Parathyroid adenoma (tissue), 2 donors: Measurements from ENCODE around the gene GAL.

Source experiments
- H2AFZ ChIP-seq: fragments of 300-600 bp; sonication (generic); one replicate; pipeline ENCODE4 v1.7.0; 2017; ENCODE audit warnings: antibody characterized with exemption, mild to moderate bottlenecking
- H3K27ac ChIP-seq: fragments of 300-600 bp; sonication (generic); one replicate; pipeline ENCODE4 v1.7.0; 2017
- H3K27me3 ChIP-seq: fragments of 300-600 bp; sonication (generic); one replicate; pipeline ENCODE4 v1.7.0; 2017; ENCODE audit warnings: low read length; ENCODE audit not compliant: control insufficient read depth, insufficient read depth
- H3K36me3 ChIP-seq: fragments of 300-600 bp; sonication (generic); one replicate; pipeline ENCODE4 v1.7.0; 2017; ENCODE audit warnings: low read length; ENCODE audit not compliant: control insufficient read depth, insufficient read depth
- H3K4me1 ChIP-seq: fragments of 300-600 bp; sonication (generic); one replicate; pipeline ENCODE4 v1.7.0; 2017; ENCODE audit warnings: control low read depth
- H3K4me2 ChIP-seq: fragments of 300-600 bp; sonication (generic); one replicate; pipeline ENCODE4 v1.7.0; 2017; ENCODE audit warnings: low read length
- H3K4me3 ChIP-seq: fragments of 300-600 bp; sonication (generic); one replicate; pipeline ENCODE4 v1.7.0; 2017; ENCODE audit warnings: low read depth, low read length
- H3K79me2 ChIP-seq: fragments of 300-600 bp; sonication (generic); one replicate; pipeline ENCODE4 v1.7.0; 2017; ENCODE audit warnings: control low read depth
- H3K9ac ChIP-seq: fragments of 300-600 bp; sonication (generic); one replicate; pipeline ENCODE4 v1.7.0; 2017; ENCODE audit warnings: mild to moderate bottlenecking
- H3K9me3 ChIP-seq: fragments of 300-600 bp; sonication (generic); one replicate; pipeline ENCODE4 v1.7.0; 2017; ENCODE audit warnings: low read length; ENCODE audit not compliant: control insufficient read depth
- CTCF ChIP-seq: fragments of 300-600 bp; sonication (generic); IDR thresholded peaks from one replicate; pipeline ENCODE4 v1.7.0; 2017; ENCODE audit warnings: antibody characterized with exemption, mild to moderate bottlenecking
- donor health status: primary hyperparathyroidism.

GAL gene

GRCh38 chr11:68658661-68659060, 25.7 kb upstream of the GAL start:
- H3K4me3 ChIP-seq, result no peak overlapping the region
- H3K79me2 ChIP-seq, result no peaks in the 10 kb centered on the region
- H3K27ac ChIP-seq, result no peak overlapping the region
- no peak overlapping the region for H2AFZ ChIP-seq
- no peaks in the 10 kb centered on the region for H3K4me1 ChIP-seq
- no peak overlapping the region for H3K9ac ChIP-seq
- no peaks in the 10 kb centered on the region for H3K27me3 ChIP-seq
- no peak for TF ChIP-seq CTCF
- H3K4me2 ChIP-seq, result no peak overlapping the region
- H3K9me3 ChIP-seq, result no peaks in the 10 kb centered on the region
- H3K36me3 ChIP-seq, result no peaks in the 10 kb centered on the region

- H3K4me2 ChIP-seq, result no peak overlapping the region
- H3K4me3 ChIP-seq, result no peak overlapping the region
- no peak overlapping the region for H3K27ac ChIP-seq
- H3K9ac ChIP-seq, result no peak overlapping the region
- no peak overlapping the region for H2AFZ ChIP-seq
- no peaks in the 10 kb centered on the region for H3K27me3 ChIP-seq
- no peak for TF ChIP-seq CTCF
- no peaks in the 10 kb centered on the region for H3K9me3 ChIP-seq
- H3K79me2 ChIP-seq, result no peaks in the 10 kb centered on the region
- H3K4me1 ChIP-seq, result no peaks in the 10 kb centered on the region
- no peaks in the 10 kb centered on the region for H3K36me3 ChIP-seq
These were observed 25.0 kb upstream of the GAL start for GRCh38 chr11:68659158-68659921.

- Histone ChIP-seq H3K36me3 (no peaks in the 10 kb centered on the region), H3K9me3 (no peaks in the 10 kb centered on the region), H3K79me2 (no peaks in the 10 kb centered on the region), H3K27ac (no peak overlapping the region), H2AFZ (no peak overlapping the region), H3K27me3 (no peaks in the 10 kb centered on the region), H3K4me2 (no peak overlapping the region), H3K4me3 (no peak overlapping the region), H3K9ac (no peak overlapping the region), H3K4me1 (no peaks in the 10 kb centered on the region)
- no peak for TF ChIP-seq CTCF
These were observed 24.1 kb upstream of the GAL start for GRCh38 chr11:68660066-68660810.

- H3K9ac ChIP-seq, result no peak overlapping the region
- TF ChIP-seq CTCF, result no peak
- H3K4me2 ChIP-seq, result no peak overlapping the region
- no peaks in the 10 kb centered on the region for H3K36me3 ChIP-seq
- no peak overlapping the region for H3K4me3 ChIP-seq
- no peak overlapping the region for H3K27ac ChIP-seq
- H3K4me1 ChIP-seq, result no peaks in the 10 kb centered on the region
- H2AFZ ChIP-seq, result no peak overlapping the region
- no peaks in the 10 kb centered on the region for H3K27me3 ChIP-seq
- H3K9me3 ChIP-seq, result no peaks in the 10 kb centered on the region
- no peaks in the 10 kb centered on the region for H3K79me2 ChIP-seq
These were observed 23.3 kb upstream of the GAL start for GRCh38 chr11:68661014-68661413.
